Activated CD4-positive, alpha-beta T cell treated with anti-CD3 and anti-CD28 coated beads, Interleukin-2, amount 50 U/mL, for 24 hours (primary cell): ENCODE results near the gene ZNF221.

ENCODE experiments used
- DNase-seq, 2 donors: peaks; one replicate each; pipeline ENCODE4 v3.0.0-alpha.2; 2020; ENCODE audit warnings: low read depth in 1 of 2, low spot score in 1 of 2

The ZNF221 gene

DNA sequence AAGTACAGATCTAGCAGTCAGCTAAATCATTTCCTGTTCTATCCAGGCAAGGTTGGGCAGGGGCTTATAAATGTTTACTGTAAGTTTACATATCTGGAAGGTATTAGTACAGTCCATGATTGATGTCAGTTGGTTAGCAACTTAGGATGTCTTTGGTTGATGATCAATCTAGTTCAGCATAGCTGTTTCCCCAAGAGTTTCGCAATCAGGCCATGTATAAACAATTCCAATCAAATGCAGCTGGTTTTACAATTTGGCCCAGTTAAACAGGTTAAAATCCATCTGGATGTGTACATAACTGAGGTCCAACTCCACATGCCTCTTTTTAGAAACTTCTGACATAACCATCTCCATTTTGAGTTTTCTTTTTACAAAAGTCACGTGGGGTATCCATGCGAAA lies 6.9 kb downstream of the ZNF221 start:
- DNase-seq = no peak

DNA sequence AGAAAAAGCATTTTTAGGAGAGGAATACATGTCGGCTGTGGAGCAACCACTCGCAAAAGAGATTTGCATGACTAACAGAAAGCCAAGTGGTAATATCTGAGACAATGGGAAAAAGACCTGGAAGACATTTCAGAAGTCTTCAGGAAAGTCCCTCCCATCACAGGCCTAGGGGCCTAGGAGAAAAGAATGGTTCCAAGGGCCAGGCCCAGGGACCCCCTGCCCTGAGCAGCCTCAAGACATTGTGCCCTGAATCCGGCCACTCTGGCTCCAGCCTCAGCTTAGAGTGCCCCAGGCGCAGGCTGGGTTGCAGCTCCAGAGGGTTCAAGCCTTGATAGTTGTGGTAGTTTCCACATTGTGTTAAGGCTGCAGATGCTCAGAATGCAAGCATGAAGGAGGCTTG lies 9.4 kb downstream of the ZNF221 start:
- DNase-seq = no peak

DNA sequence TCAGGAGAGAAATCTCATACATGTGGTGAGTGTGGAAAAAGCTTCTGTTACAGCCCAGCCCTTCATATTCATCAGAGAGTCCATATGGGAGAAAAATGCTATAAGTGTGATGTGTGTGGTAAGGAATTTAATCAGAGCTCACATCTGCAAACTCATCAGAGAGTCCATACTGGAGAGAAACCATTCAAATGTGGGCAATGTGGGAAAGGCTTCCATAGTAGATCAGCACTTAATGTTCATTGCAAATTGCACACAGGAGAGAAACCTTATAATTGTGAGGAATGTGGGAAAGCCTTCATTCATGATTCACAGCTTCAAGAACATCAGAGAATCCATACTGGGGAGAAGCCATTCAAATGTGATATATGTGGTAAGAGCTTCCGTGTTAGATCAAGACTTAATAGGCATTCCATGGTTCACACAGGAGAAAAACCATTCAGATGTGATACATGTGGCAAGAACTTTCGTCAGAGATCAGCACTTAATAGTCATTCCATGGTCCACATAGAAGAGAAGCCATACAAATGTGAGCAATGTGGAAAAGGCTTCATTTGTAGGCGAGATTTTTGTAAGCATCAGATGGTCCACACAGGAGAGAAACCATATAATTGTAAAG lies 15.2 kb downstream of the ZNF221 start:
- no peak for DNase-seq

DNA sequence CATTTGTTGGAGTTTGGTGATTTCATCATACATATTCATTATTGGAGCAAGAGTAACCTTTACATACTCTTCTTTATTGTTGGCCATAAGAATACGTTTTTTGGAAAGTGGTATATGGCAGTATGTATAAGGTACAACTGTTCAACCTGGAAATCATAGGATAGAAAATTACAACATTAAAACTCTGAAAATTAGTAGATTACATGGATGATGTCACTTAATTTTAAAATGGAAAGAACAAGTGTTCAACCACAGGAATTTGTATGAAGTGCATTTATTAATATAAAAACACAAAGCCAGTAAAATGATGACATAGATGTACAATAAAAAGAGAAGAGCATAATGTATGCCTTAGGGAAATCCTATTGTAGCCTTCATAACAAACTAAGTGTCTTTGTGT lies 25.7 kb downstream of the ZNF221 start:
- DNase-seq = no peak

DNA sequence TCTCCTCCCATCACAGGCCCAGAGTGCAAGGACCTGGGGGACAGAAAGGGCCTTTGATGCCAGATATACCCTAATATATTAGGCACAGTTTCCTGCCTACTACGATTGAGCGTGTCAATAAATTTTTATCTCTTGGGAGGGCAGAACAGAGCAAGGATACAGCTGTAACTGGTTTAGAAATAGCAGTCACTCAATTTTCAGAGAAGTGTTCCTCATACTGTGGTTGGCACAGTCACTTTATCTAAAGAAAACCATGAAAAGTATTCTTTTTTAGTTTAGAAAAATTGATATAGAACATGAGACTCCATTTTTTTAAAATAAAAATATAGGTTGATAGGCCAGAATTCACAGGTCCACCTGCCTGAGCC lies 32.5 kb downstream of the ZNF221 start:
- DNase-seq = no peak

DNA sequence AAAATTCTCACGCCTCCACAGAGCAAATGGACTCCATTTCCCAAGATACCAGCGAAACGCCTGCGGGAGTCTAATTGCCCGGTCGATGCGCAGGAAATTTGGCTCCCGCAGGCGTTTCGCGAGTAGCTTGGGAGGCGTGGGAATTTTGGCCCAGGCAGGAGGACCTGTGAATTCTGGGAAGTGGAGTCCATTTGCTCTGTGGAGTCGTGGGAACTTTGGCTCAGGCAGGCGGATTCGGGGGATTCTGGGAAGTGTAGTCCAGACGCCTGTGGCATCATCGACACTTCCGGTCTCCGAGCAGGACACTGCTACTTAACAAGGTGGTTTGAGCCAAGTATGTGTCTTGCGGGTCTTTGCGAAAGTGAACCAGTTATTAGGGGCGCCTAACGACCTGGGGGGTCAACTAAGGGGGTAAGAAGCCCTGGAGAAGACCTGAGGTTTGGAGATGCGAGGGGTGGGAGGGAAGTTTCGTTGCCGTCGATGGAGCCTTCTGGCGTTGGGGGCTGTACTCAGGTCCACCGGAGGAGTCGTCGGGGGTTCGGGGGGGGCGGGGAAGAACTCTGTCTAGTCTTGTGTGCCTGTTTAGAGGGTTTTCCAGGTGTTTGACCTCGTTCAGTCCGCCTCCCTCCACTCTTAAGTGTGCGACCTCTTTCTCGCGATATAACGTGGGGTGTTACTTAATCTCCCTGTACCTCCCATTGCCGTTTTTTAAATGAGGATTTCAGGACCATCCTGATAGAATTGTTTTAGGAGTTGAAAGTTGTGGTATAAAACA lies 33.1 kb downstream of the ZNF221 start, which contains the start of gene ZNF155:
ZNF155 (plus strand) TSS at position 277 of the 775 bp plus-strand sequence. CDS start 4,356 bp downstream, outside the sequence.
- peak; percentile 50 to 71 for DNase-seq

DNA sequence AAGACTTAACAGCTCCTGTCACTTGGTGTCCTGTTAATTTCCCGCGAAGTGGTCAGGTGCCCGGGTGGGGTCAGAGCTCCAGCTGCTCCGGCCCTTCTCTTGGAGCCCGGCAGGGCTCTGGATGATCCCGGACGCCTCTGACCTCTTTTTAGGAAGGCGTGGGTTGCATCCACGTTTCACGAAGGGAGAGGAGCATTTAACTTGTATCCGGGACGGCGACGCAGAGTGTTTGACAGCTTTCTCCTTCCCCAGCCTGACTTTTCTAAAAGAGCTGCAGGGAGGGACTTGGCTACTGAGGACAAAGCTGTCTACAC lies 33.6 kb downstream of the ZNF221 start:
- DNase-seq = no peak

DNA sequence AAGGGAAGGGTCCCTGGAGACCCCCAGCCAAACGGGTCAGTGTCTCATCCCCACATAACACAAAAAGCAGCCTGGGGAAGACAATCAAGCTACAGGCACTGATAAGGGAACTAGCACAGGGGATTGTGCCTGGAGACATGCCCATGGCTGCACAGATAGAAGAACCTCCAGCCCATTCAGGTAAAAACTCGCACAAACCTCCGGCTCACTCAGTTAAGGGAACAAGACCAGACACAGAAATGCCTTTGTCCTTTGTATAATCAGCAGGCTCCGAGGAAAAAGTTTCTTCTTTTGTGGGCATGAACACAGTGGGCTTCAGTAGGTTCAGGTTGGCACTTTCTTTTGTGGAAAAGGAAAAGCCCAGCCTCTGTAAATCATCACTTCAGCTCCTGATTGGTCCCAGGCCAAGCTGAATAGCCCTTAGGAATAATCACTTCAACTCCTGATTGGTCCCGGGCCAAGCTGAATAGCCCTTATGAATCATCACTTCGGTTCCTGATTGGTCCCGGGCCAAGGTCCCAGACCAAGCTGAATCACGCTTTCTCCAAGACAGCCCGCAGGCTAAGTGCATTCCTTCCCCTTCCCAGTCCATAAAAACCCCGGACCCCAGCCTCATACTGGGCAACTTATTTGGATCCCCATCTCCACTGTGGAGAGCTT lies 46.7 kb downstream of the ZNF221 start:
- DNase-seq = no peak

DNA sequence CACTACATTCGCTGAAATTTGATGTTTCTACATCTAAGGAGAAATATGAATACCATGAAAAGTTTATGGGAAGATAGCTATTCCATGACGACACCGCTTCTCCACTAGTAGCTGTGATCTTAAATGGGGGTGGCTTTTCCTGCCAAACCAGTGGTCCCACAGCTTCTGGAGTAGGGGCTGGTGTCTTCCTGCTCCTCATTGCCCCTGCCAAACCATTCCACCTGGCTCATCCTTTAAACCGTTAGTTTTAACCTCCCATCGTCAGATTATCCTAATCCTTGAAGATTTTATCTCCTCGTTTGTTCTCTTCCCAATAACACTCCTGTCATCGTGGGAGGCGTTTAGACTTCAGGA lies 51.2 kb downstream of the ZNF221 start:
- no peak for DNase-seq

DNA sequence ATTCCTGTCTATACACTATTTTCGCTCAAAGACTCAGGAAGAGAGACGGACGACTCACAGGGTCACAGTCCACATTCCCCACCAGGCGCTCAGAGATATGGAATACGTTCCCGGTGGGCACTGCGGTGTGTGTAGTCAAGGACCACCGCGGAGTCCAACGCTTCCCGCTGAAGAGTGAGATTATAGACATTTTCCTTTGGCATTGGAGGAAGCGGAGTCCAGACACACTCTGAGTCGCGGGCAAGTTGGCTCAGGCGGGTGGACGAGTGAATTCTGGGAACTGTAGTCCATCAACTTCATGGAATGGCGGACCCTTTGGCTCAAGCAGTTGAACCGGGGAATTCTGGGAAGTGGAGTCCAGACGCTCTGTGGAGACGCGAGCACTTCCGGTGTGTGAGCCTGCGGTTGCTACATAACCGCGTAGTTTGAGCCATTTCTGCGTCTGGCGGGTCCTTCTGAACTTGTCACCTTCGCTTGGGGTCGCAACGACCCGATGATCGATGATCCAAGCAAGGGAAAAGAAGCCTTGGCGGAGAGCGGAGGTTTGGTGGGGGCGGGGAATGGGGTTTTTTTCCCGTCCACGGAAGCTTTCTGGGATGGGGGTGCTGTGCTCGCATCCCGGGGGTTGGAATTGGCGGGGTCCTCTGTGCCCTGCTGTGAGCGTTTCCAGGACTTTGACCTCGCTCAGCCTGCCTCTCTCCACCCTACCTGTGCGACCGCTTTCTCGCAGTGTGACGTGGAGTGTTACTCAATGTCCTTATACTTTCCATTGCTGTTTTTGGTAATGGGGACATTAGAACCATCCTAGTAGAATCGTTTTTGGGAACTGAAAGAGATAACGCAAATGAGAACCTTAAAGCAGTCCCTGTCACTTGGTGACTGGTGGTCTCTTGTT lies 51.8 kb downstream of the ZNF221 start, which contains the start of gene ZNF230:
ZNF230 (plus strand) TSS at position 392 of the 895 bp plus-strand sequence. CDS start 4,122 bp downstream, outside the sequence.
- peak; percentile 42 to 84 for DNase-seq

DNA sequence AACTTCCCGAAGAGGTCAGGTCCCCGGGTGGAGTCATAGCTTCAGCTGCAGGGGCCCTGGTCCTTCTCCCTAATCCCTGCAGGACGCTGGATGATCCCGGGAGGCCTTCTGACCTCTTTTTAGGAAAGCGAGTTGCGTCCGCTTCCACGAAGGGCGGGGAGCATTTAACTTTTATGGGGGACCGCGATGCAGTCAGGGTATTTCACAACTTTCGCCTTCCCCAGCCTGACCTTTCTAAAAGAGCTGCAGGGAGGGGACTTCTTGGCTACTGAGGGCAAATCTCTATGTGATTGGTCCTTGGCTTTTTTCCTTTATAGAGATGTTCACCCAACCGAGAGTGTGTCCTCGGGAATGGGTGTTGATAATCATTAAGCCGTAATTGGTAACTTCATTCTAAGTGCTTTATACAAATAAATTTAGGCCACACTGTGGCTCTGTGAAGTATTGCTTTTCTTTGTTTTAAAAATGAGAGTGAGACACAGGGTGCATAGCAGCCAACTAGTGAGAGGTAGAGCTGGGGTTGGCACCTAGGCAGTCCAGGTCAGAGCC lies 52.5 kb downstream of the ZNF221 start:
- no peak for DNase-seq

DNA sequence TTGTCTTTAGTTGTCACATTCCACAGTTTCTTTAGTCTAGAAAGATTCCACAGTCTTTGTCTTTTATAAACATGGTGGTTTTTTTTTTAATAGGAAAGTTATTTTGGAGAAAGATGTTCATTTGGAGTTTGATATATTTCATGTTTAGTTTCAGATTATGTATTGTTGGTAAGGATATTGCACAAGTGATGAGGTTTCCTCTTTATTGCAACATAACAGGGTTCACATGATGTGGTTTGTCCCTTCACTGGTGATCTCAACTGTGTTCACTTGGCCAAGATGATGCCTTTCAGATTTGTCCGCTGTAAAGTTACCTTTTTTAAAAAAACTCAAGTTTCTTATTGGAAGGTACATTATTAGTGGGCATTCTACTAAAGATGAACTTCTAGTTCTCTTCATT lies 54.9 kb downstream of the ZNF221 start:
- DNase-seq = no peak

DNA sequence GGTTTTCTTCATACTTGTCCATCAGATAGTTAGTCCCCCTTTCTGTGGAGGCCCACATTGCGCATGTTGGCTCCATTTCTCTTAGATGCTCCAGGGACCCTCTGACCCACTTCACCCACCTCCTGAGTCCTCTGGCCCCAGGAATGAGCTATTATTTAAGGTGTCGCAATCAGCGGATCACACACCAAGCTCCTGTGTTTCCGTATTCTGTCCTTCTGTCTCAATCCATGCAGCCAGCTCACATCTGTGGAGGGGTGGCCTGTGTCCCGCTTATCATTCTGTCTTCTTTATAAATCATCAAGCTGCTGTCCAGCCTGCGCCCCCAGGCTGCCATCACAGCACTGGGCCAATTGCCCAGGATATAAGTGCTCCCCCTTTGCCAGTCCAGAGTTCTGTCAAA lies 56.4 kb downstream of the ZNF221 start:
- no peak for DNase-seq

DNA sequence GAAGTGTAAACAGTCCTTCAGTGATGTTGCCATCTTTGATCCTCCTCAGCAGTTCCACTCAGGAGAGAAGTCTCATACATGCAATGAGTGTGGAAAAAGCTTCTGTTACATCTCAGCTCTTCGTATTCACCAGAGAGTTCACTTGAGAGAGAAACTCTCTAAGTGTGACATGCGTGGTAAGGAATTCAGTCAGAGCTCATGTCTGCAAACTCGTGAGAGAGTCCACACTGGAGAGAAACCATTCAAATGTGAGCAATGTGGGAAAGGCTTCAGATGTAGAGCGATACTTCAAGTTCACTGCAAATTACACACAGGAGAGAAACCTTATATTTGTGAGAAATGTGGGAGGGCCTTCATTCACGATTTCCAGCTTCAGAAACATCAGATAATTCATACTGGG lies 59.4 kb downstream of the ZNF221 start:
- no peak for DNase-seq
